Omental fat pad (tissue), 4 donors: ENCODE measurements around the gene STOM. TPM values are rescaled to one million over a fixed set of nuclear protein-coding genes. Genes with fewer than 3 reads are reported as not detected.

Source experiments
- ATAC-seq: fragments of 150-250 bp; one replicate; pipeline ENCODE4 v1.9.1; 2016; ENCODE audit warnings: mild to moderate bottlenecking, moderate library complexity; ENCODE audit not compliant: low FRiP score
- DNase-seq: peaks from one replicate; pipeline ENCODE4 v3.0.0-alpha.2; 2019; ENCODE audit warnings: low spot score
- CTCF ChIP-seq, 3 donors: fragments of 450-650 bp; IDR thresholded peaks; one replicate each; pipeline ENCODE4 v1.5.1; 2016 to 2017; ENCODE audit warnings: antibody characterized with exemption in 3 of 3, mild to moderate bottlenecking in 3 of 3, moderate library complexity in 2 of 3
- total RNA-seq, 4 donors: library from RNA; depleted of rRNA; stranded (reverse); fragments of >200 nt; gene quantifications; one replicate each; pipeline ENCODE4 v1.1.0, GENCODE V29; 2016

STOM gene
- total RNA-seq, 4 donors from 2014 or later = 398 to 1,331 (median 641) TPM

- DNase-seq (no peak), ATAC-seq (no peak)
- TF ChIP-seq CTCF (IDR thresholded peaks at IDR 0.05) = no peak
Measured at GRCh38 chr9:121386442-121387175, 16.6 kb upstream of the STOM start.

- ATAC-seq = no peak
- no peak for TF ChIP-seq CTCF (IDR thresholded peaks at IDR 0.05)
- no peak for DNase-seq
Measured at GRCh38 chr9:121383715-121384114, 13.7 kb upstream of the STOM start.

- TF ChIP-seq CTCF (IDR thresholded peaks at IDR 0.05) = no peak
Measured at GRCh38 chr9:121380846-121381245, 10.8 kb upstream of the STOM start.

GRCh38 chr9:121376214-121376830 lies 6.3 kb upstream of the STOM start:
- ATAC-seq = no peak
- no peak for TF ChIP-seq CTCF (IDR thresholded peaks at IDR 0.05)
- DNase-seq = no peak

More at GRCh38 chr9:121380846-121381245, 10.8 kb upstream of the STOM start:
- no peak for DNase-seq
- ATAC-seq = no peak

GRCh38 chr9:121373011-121373729 lies 3.1 kb upstream of the STOM start:
- DNase-seq = no peak
- TF ChIP-seq CTCF (IDR thresholded peaks at IDR 0.05) = no peak
- ATAC-seq = no peak

- no peak for TF ChIP-seq CTCF (IDR thresholded peaks at IDR 0.05)
- DNase-seq = no peak
Measured at GRCh38 chr9:121372239-121373010, 2.4 kb upstream of the STOM start.

More at GRCh38 chr9:121372239-121373010, 2.4 kb upstream of the STOM start:
- ATAC-seq = no peak
